ENCODE data around the gene DPPA4.
"Not testable (repeated sequence)": the region's sequence is repeated elsewhere in the genome, so short reads cannot be mapped to it uniquely, and the experiment has no call there.

The DPPA4 gene

GRCh38 chr3:109337393-109337792 lies at the start of gene DPPA4:
Gene DPPA4 (minus strand): TSS chr3:109337546. CDS start chr3:109337517, 29 bp downstream.
- no peak for DNase-seq (ENCODE audit: low spot score)

GRCh38 chr3:109385442-109386318 lies 48.3 kb upstream of the DPPA4 start:
- DNase-seq (ENCODE audit: low spot score) = no peak

GRCh38 chr3:109384164-109384563 lies 46.8 kb upstream of the DPPA4 start:
- no peak for DNase-seq (ENCODE audit: low spot score)

- DNase-seq (ENCODE audit: low spot score) = no peak
Measured at GRCh38 chr3:109382588-109382987, 45.2 kb upstream of the DPPA4 start.

GRCh38 chr3:109375975-109376374 lies 38.6 kb upstream of the DPPA4 start:
- no peak for DNase-seq (ENCODE audit: low spot score)

GRCh38 chr3:109374434-109374833 lies 37.1 kb upstream of the DPPA4 start:
- DNase-seq (ENCODE audit: low spot score) = not testable (repeated sequence)

- no peak for DNase-seq (ENCODE audit: low spot score)
Measured at GRCh38 chr3:109373933-109374332, 36.6 kb upstream of the DPPA4 start.

- DNase-seq (ENCODE audit: low spot score) = no peak
Measured at GRCh38 chr3:109372639-109373038, 35.3 kb upstream of the DPPA4 start.

- no peak for DNase-seq (ENCODE audit: low spot score)
Measured at GRCh38 chr3:109369510-109369909, 32.2 kb upstream of the DPPA4 start.

GRCh38 chr3:109364088-109364487 lies 26.7 kb upstream of the DPPA4 start:
- no peak for DNase-seq (ENCODE audit: low spot score)

- DNase-seq (ENCODE audit: low spot score) = no peak
Measured at GRCh38 chr3:109363634-109364033, 26.3 kb upstream of the DPPA4 start.

GRCh38 chr3:109362823-109363222 lies 25.5 kb upstream of the DPPA4 start:
- DNase-seq (ENCODE audit: low spot score) = no peak

GRCh38 chr3:109358809-109359208 lies 21.5 kb upstream of the DPPA4 start:
- DNase-seq (ENCODE audit: low spot score) = not testable (repeated sequence)

GRCh38 chr3:109356442-109357155 lies 19.3 kb upstream of the DPPA4 start:
- no peak for DNase-seq (ENCODE audit: low spot score)

- no peak for DNase-seq (ENCODE audit: low spot score)
Measured at GRCh38 chr3:109355625-109356441, 18.5 kb upstream of the DPPA4 start.

GRCh38 chr3:109353057-109353456 lies 15.7 kb upstream of the DPPA4 start:
- no peak for DNase-seq (ENCODE audit: low spot score)

- DNase-seq (ENCODE audit: low spot score) = no peak
Measured at GRCh38 chr3:109351231-109351630, 13.9 kb upstream of the DPPA4 start.

GRCh38 chr3:109346770-109347295 lies 9.5 kb upstream of the DPPA4 start:
- no peak for DNase-seq (ENCODE audit: low spot score)

GRCh38 chr3:109346099-109346498 lies 8.8 kb upstream of the DPPA4 start:
- no peak for DNase-seq (ENCODE audit: low spot score)

- no peak for DNase-seq (ENCODE audit: low spot score)
Measured at GRCh38 chr3:109339714-109340648, 2.6 kb upstream of the DPPA4 start.

GRCh38 chr3:109339197-109339596 lies 1.9 kb upstream of the DPPA4 start:
- no peak for DNase-seq (ENCODE audit: low spot score)

Data from hematopoietic multipotent progenitor cell treated with erythropoietin and hydrocortisone succinate and interleukin-3 and kit ligand, for 17 days (in vitro differentiated cells).